MCF 10A (cell line): ENCODE data around the gene KIRREL3. TPM values are rescaled to one million over a fixed set of nuclear protein-coding genes. Genes with fewer than 3 reads are reported as not detected.

Experiments used
- BruUV-seq: library from RNA; stranded (reverse); fragments of 400-500 nt; replicated peaks from 2 replicates; lab custom pipeline; 2021; lab: Mats Ljungman, UMichigan
- CTCF ChIA-PET: fragments of 300-600 bp; sonication (Branson Sonifier 250); formaldehyde crosslinking; extraction: SDS; loops from one replicate; lab custom pipeline; 2021; ENCODE audit warnings: antibody characterized with exemption, inconsistent platforms; lab: Yijun Ruan, JAX
- POLR2A ChIA-PET: fragments of 300-600, 350-650 bp; sonication (Branson Sonifier 250); formaldehyde crosslinking; extraction: SDS; loops from one replicate; lab custom pipeline; 2020; ENCODE audit warnings: antibody characterized with exemption, inconsistent platforms; lab: Yijun Ruan, JAX
- DNase-seq: peaks from one replicate; pipeline ENCODE4 v3.0.0-alpha.2; 2018; ENCODE audit not compliant: unreplicated experiment
- H3K27ac Mint-ChIP-seq: one replicate; pipeline ENCODE4 v1.8.0; 2022; ENCODE audit warnings: mild to moderate bottlenecking, low read depth, mixed read lengths; ENCODE audit not compliant: unreplicated experiment
- H3K27me3 Mint-ChIP-seq: one replicate; pipeline ENCODE4 v1.8.0; 2022; ENCODE audit warnings: mixed read lengths; ENCODE audit not compliant: insufficient read depth, unreplicated experiment
- H3K36me3 Mint-ChIP-seq: one replicate; pipeline ENCODE4 v1.8.0; 2022; ENCODE audit warnings: mild to moderate bottlenecking, moderate library complexity, mixed read lengths; ENCODE audit not compliant: insufficient read depth, unreplicated experiment
- H3K4me1 Mint-ChIP-seq: one replicate; pipeline ENCODE4 v1.8.0; 2022; ENCODE audit warnings: mixed read lengths; ENCODE audit not compliant: insufficient read depth, unreplicated experiment
- H3K4me3 Mint-ChIP-seq: one replicate; pipeline ENCODE4 v1.8.0; 2022; ENCODE audit warnings: mild to moderate bottlenecking, moderate library complexity, mixed read lengths; ENCODE audit not compliant: unreplicated experiment
- H3K9me3 Mint-ChIP-seq: one replicate; pipeline ENCODE4 v1.8.0; 2022; ENCODE audit warnings: mixed read lengths; ENCODE audit not compliant: unreplicated experiment
- intact Hi-C: fragments of 100-400 bp; cut with micrococcal nuclease; formaldehyde crosslinking; loops from 2 replicates; pipeline ENCODE4 v1.14.1; 2022
- total RNA-seq: library from RNA; stranded (reverse); gene quantifications from 2 replicates; pipeline ENCODE4 v1.2.3, GENCODE V29; 2022
- TF ChIP-seq, protein P1 (sequence below): fragments of 200-600 bp; IDR thresholded peaks from one replicate; pipeline ENCODE4 v1.8.0; 2022; ENCODE audit warnings: antibody characterized with exemption, mild to moderate bottlenecking; ENCODE audit not compliant: unreplicated experiment

The KIRREL3 gene
- total RNA-seq, 1 experiment from 2014 or later, result not detected

GRCh38 chr11:126423154-126423553, 577.4 kb downstream of the KIRREL3 start:
- ChIA-PET CTCF (interaction anchor here (0.6 to 1.1 kb wide), 3 partner anchors 58 to 112 kb away, joined by 3 to 5 read pairs (median 4); no protein-coding TSS in a partner anchor), POLR2A (interaction anchor here (0.6 kb wide), 1 partner anchor 105 kb away, joined by 3 read pairs; no protein-coding TSS in a partner anchor)
- H3K4me3 Mint-ChIP-seq, result no peak overlapping the region
- intact Hi-C loops, result no loop called here
- no peaks in the 10 kb centered on the region for H3K9me3 Mint-ChIP-seq
- no peak overlapping the region for H3K27ac Mint-ChIP-seq
- TF ChIP-seq, protein P1, sequence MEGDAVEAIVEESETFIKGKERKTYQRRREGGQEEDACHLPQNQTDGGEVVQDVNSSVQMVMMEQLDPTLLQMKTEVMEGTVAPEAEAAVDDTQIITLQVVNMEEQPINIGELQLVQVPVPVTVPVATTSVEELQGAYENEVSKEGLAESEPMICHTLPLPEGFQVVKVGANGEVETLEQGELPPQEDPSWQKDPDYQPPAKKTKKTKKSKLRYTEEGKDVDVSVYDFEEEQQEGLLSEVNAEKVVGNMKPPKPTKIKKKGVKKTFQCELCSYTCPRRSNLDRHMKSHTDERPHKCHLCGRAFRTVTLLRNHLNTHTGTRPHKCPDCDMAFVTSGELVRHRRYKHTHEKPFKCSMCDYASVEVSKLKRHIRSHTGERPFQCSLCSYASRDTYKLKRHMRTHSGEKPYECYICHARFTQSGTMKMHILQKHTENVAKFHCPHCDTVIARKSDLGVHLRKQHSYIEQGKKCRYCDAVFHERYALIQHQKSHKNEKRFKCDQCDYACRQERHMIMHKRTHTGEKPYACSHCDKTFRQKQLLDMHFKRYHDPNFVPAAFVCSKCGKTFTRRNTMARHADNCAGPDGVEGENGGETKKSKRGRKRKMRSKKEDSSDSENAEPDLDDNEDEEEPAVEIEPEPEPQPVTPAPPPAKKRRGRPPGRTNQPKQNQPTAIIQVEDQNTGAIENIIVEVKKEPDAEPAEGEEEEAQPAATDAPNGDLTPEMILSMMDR, result no peak
- BruUV-seq, result no TSS peak
- no peaks in the 10 kb centered on the region for H3K27me3 Mint-ChIP-seq
- no peak for DNase-seq
- peaks cover 6% of the 10 kb centered on the region for H3K36me3 Mint-ChIP-seq
- H3K4me1 Mint-ChIP-seq, result no peaks in the 10 kb centered on the region

- no peak overlapping the region for H3K4me3 Mint-ChIP-seq
- no peak for DNase-seq
- no TSS peak for BruUV-seq
- POLR2A ChIA-PET, result interaction anchor here (0.6 kb wide), 1 partner anchor 104 kb away, joined by 3 read pairs; no protein-coding TSS in a partner anchor
- no peaks in the 10 kb centered on the region for H3K27me3 Mint-ChIP-seq
- CTCF ChIA-PET, result interaction anchor here (1.1 kb wide), 1 partner anchor 58 kb away, joined by 3 read pairs; no protein-coding TSS in a partner anchor
- no peak overlapping the region for H3K27ac Mint-ChIP-seq
- H3K9me3 Mint-ChIP-seq, result no peaks in the 10 kb centered on the region
- TF ChIP-seq, protein P1, result no peak
- peaks cover 12% of the 10 kb centered on the region for H3K36me3 Mint-ChIP-seq
- H3K4me1 Mint-ChIP-seq, result no peaks in the 10 kb centered on the region
- intact Hi-C loops, result no loop called here
Measured at GRCh38 chr11:126422446-126422845, 578.1 kb downstream of the KIRREL3 start.

DNA sequence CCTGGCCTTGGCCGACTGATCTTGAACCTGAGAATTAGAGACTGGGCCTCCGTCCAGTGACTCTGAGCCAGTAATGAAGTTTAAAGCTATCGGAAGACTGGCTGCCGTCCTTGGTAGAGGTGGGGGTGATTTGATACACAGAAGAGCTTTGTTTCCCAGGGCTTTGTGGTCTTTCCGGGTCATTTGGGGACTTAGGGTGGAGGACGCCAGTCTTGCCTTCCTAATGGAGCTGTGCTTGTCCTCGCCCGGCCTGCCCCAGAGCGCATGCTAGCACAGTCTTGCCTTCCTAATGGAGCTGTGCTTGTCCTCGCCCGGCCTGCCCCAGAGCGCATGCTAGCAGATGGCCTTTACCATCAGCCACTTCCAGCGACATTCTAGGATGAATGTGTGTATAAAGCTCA, 579.3 kb downstream of the KIRREL3 start:
- H3K27me3 Mint-ChIP-seq, result no peaks in the 10 kb centered on the region
- ChIA-PET CTCF (interaction anchor here (1.0 kb wide), 1 partner anchor 11 kb away, joined by 4 read pairs; no protein-coding TSS in a partner anchor), POLR2A (interaction anchor here (0.6 kb wide), 1 partner anchor 50 kb away, joined by 3 read pairs; no protein-coding TSS in a partner anchor)
- BruUV-seq, result no TSS peak
- no peak for DNase-seq
- peaks cover 12% of the 10 kb centered on the region for H3K36me3 Mint-ChIP-seq
- H3K4me3 Mint-ChIP-seq, result no peak overlapping the region
- H3K27ac Mint-ChIP-seq, result no peak overlapping the region
- TF ChIP-seq, protein P1, result no peak
- H3K4me1 Mint-ChIP-seq, result no peaks in the 10 kb centered on the region
- intact Hi-C loops, result no loop called here
- no peaks in the 10 kb centered on the region for H3K9me3 Mint-ChIP-seq

- no peak overlapping the region for H3K27ac Mint-ChIP-seq
- H3K9me3 Mint-ChIP-seq, result no peaks in the 10 kb centered on the region
- DNase-seq, result no peak
- intact Hi-C loops, result no loop called here
- H3K36me3 Mint-ChIP-seq, result peaks cover 12% of the 10 kb centered on the region
- CTCF ChIA-PET, result interaction anchor here (0.8 to 1.5 kb wide), 2 partner anchors 14 to 60 kb away, joined by 4 to 5 read pairs; no protein-coding TSS in a partner anchor
- no peaks in the 10 kb centered on the region for H3K27me3 Mint-ChIP-seq
- BruUV-seq, result no TSS peak
- POLR2A ChIA-PET, result interaction anchor here (0.6 kb wide), 1 partner anchor 51 kb away, joined by 3 read pairs; no protein-coding TSS in a partner anchor
- TF ChIP-seq, protein P1, result no peak
- no peak overlapping the region for H3K4me3 Mint-ChIP-seq
- no peaks in the 10 kb centered on the region for H3K4me1 Mint-ChIP-seq
Measured at GRCh38 chr11:126420698-126421256, 579.8 kb downstream of the KIRREL3 start.
